HG02884 (cell line): Measurements from ENCODE around the gene CHD2.

ENCODE experiments used
- ATAC-seq: cut with Tn5 transposase; IDR thresholded peaks from one replicate; pipeline ENCODE4 v1.9.1; 2021; ENCODE audit warnings: mild to moderate bottlenecking, moderate library complexity; ENCODE audit not compliant: unreplicated experiment

CHD2 gene

GRCh38 chr15:93005133-93005532 lies 105.0 kb downstream of the CHD2 start:
- ATAC-seq = no peak

- ATAC-seq = no peak
Observed at GRCh38 chr15:93007994-93008393, 107.9 kb downstream of the CHD2 start.

DNA sequence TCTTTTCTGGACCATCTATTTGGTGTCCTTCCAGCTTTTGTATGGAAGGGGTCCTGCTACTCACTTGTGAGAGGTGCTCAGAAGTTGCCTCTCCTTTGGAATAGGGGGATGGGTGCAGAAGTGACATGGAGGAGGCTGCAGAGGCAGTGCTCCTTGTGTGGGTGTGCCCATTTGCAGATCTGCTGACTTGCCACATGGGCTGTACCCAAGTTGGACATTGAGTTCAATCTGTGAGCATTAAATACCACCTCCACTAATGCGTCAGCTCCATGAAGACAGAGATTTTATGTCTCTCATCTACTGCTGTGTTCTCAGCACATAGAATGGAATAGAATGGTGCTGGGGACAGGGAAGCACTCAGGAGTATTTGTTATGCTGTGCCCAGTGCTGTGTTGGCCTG lies 112.7 kb downstream of the CHD2 start:
- no peak for ATAC-seq

DNA sequence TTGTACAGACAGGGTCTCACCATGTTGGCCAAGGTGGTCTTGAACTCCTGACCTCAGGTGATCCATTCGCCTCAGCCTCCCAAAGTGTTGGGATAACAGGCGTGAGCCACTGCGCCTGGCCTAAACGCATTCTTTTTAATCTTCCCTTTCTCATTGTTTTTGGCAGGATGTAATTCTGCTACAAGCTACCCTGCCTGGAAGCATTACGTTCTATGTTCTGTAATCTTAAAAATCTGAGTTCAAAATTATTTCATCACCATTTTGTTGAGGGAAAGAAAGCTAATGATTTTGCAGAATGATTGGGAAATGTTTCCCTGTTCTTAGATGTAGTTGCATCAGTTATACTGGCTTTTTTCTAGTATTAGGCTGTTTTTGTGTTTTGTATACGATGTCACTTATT lies 117.4 kb downstream of the CHD2 start:
- no peak for ATAC-seq

- no peak for ATAC-seq
Observed at GRCh38 chr15:93018574-93018973, 118.5 kb downstream of the CHD2 start.

GRCh38 chr15:93019090-93019489 lies 119.0 kb downstream of the CHD2 start:
- ATAC-seq = no peak

DNA sequence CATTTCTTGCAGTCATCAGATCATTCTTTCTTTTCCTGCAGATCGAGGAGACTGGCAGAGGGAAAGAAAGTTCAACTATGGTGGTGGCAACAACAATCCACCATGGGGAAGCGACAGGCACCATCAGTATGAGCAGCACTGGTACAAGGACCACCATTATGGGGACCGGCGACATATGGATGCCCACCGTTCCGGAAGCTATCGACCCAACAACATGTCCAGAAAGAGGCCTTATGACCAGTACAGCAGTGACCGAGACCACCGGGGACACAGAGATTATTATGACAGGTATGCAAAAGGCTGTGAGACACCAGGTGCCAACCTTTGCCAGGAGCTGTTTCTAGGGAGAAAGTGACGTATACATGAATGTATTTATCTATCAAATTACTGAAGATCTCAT lies 119.8 kb downstream of the CHD2 start:
- ATAC-seq = no peak

- peak; percentile 51 for ATAC-seq
Observed at GRCh38 chr15:93020976-93021772, 121.0 kb downstream of the CHD2 start.

GRCh38 chr15:93024293-93024692 lies 124.2 kb downstream of the CHD2 start:
- no peak for ATAC-seq

GRCh38 chr15:93024716-93025624 lies 124.8 kb downstream of the CHD2 start:
- ATAC-seq = no peak

DNA sequence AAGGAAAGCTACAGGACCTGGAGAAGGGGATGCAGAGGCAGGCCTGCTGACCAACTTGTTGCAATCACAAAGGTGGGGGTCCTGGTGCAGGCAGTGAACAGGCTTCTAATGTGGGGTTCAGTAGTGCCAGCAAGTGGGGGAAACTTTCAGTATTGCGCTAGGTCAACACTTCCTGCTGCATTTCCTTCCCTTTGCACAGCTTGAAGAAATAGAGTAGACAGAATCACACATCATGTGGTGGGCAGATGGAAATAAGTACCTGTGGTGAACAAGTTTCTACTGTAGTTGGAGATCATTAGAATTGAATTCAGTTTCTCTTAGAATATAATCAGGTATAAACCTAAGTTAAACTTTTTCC lies 125.5 kb downstream of the CHD2 start:
- ATAC-seq = no peak

GRCh38 chr15:93026380-93026817 lies 126.3 kb downstream of the CHD2 start:
- ATAC-seq = no peak

- ATAC-seq = no peak
Observed at GRCh38 chr15:93027413-93027812, 127.3 kb downstream of the CHD2 start.

- no peak for ATAC-seq
Observed at GRCh38 chr15:93028111-93028631, 128.0 kb downstream of the CHD2 start.

- ATAC-seq = no peak
Observed at GRCh38 chr15:93028632-93029213, 128.6 kb downstream of the CHD2 start.

- ATAC-seq = no peak
Observed at GRCh38 chr15:93029214-93029835, 129.2 kb downstream of the CHD2 start.

DNA sequence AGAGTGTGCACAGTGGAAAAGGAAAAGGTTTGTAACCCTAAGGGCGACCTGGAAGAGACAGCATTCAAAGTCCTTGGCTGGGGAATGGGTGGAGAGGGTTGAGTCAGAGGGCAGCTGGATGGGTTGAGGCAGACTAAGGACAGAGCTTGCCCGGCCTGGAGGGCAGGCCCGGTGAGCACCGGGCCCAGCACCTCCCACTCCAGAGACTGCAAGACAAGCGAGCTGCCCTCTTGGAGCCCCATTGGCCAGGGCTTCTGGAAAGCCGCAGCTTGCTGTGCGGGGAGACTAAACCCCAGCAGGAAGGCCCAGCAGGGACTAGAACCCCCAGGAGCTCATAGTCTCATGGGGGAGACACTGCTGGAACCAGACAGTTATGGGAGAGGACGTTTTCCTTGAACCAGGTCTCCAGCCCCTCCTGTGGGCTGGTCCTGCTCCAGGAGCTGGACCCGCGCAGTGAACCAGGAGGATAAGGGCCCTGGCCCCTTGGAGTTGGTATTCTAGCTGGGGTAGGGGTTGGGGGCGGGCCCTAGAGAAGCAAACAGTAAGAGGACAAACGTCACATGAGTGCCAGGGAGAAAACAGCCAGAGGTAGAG lies 129.8 kb downstream of the CHD2 start:
- ATAC-seq = no peak

DNA sequence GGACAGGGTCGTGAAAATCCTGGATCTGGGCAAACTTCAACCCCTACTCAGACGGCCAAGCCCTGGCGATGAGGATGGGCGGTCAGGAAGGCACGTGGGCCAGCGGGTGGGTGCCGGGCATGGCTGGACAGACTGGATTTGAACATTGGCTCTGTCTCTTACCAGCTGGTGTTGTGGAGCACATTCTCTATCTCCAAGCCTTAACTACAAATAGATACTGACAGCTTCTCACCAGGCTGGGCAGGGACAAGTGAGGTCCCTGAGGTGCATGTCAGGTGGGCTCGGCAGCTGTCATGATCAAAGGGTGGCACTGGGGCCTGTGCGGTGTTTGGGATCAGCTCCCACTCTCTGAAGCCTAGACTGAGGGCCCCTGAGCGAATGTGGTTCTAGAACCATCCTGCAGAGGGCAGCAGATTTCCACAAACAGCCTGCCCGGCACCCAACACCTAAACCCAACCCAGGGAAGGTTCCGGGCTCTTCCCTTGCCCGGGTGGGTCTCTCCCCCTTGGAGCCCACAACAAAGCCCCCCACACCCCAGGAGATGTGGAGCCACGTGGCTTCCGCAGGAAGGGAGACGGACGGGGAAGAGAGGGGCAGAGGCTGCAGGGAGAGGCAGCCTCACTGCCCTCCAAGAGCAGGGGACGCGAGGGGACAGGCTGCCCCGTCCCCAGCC lies 130.4 kb downstream of the CHD2 start:
- peak; percentile 91 for ATAC-seq

DNA sequence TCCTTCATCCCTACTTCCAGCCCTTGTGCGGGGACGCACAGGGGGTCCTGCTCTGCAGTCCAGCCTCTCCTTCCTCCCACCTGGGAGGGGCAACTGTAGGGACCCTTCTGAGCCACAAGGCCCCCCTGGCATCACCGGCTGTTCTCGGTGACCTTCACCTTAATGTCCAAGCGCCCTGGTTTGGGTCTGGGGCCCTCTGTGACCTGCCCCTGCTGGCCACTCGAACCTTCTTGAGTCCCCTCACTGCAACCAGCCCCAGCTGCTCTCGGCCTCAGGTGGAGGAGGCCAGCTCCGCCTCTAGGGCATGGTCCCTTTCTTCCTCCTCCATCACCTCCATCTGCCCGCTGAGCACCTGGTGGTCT lies 131.0 kb downstream of the CHD2 start:
- ATAC-seq = no peak
